Testis (tissue), 2 donors: Measurements from ENCODE around the gene CABP4.

Source experiments
- CTCF ChIP-seq, 3 experiments: fragments of 450-650 bp in 2 of 3; fragments of 200-600 bp in 1 of 3; sonication (generic) in 1 of 3; IDR thresholded peaks; one replicate each; pipeline ENCODE4 v1.5.1; 2016 to 2019; ENCODE audit warnings: antibody characterized with exemption in 3 of 3, mild to moderate bottlenecking in 2 of 3, moderate library complexity in 1 of 3
- POLR2A ChIP-seq: fragments of 450-650 bp; IDR thresholded peaks from one replicate; pipeline ENCODE4 v1.6.1; 2017; ENCODE audit warnings: antibody characterized with exemption, mild to moderate bottlenecking, moderate library complexity

- TF ChIP-seq CTCF (IDR thresholded peaks at IDR 0.05) (no peak), POLR2A (no peak)
These were observed 41.0 kb downstream of the CABP4 start for GRCh38 chr11:67496113-67496512.
